Body of pancreas (tissue), 4 donors: ENCODE measurements around the gene GNAT3. TPM values are rescaled to one million over a fixed set of nuclear protein-coding genes. Genes with fewer than 3 reads are reported as not detected.

Experiments
- ATAC-seq: fragments of 150-250 bp; one replicate; pipeline ENCODE4 v1.9.1; 2016
- DNase-seq, 4 donors: peaks; one replicate each; pipeline ENCODE4 v3.0.0-alpha.2; 2019
- H3K27ac ChIP-seq, 4 donors: fragments of 200-600 bp; sonication (generic); 1 replicate in 3 of 4; 2 replicates in 1 of 4; pipeline versions ENCODE4 v1.5.1 to v1.6.1; 2016 to 2019; ENCODE audit warnings: mild to moderate bottlenecking in 1 of 4, mixed read lengths in 1 of 4, moderate library complexity in 1 of 4
- H3K27me3 ChIP-seq, 2 donors: fragments of 200-600 bp; sonication (generic); one replicate each; pipeline ENCODE4 v1.6.0; 2016; ENCODE audit warnings: mild to moderate bottlenecking in 1 of 2
- H3K36me3 ChIP-seq, 2 donors: fragments of 200-600 bp; sonication (generic); replicated peaks in 1 of 2; 2 replicates each; pipeline ENCODE4 v1.5.1; 2016; ENCODE audit warnings: low read depth in 2 of 2; ENCODE audit not compliant: insufficient read depth in 1 of 2
- H3K4me1 ChIP-seq: fragments of 200-600 bp; sonication (generic); one replicate; pipeline ENCODE4 v1.6.0; 2016
- H3K4me3 ChIP-seq, 2 donors: fragments of 200-600 bp; sonication (generic); 1 replicate in 1 of 2; 2 replicates in 1 of 2; pipeline ENCODE4 v1.5.1; 2016 to 2019
- H3K9me3 ChIP-seq, 3 donors: fragments of 200-600 bp; sonication (generic); 1 replicate in 2 of 3; 2 replicates in 1 of 3; pipeline ENCODE4 v1.5.1; 2016
- POLR2A ChIP-seq, 3 donors: fragments of 450-650 bp; IDR thresholded peaks; one replicate each; pipeline ENCODE4 v1.6.1; 2016; ENCODE audit warnings: antibody characterized with exemption in 3 of 3, mild to moderate bottlenecking in 2 of 3
- WGBS, 2 donors: methylation state at CpG; one replicate each; pipeline ENCODE4 v1.1.5; 2017; 5-methylcytosine and 5-hydroxymethylcytosine counted together
- intact Hi-C: fragments of 100-400 bp; cut with DNase I; formaldehyde crosslinking; loops from one replicate; pipeline ENCODE4 v1.15.1; 2023
- total RNA-seq, 2 donors: library from RNA; depleted of rRNA; stranded (reverse); fragments of >200 nt; gene quantifications; one replicate each; pipeline ENCODE4 v1.1.0, GENCODE V29; 2016
- TF ChIP-seq, protein P1 (sequence below), 7 experiments: fragments of 450-650 bp in 4 of 7; fragments of 200-600 bp in 3 of 7; sonication (generic) in 3 of 7; IDR thresholded peaks; one replicate each; pipeline ENCODE4 v1.5.1; 2016 to 2019; ENCODE audit warnings: antibody characterized with exemption in 7 of 7

GNAT3 gene
- total RNA-seq, 2 donors from 2014 or later: 0.26 TPM; not detected in 1

- H3K27ac ChIP-seq: no peak overlapping the region
- WGBS, 2 donors: 39 to 46% methylated on average over 4 of the region's 4 CpGs
- DNase-seq (peak; percentile 21 to 61 (median 24)), ATAC-seq (peak; percentile 83)
- intact Hi-C loops: no loop called here
- H3K9me3 ChIP-seq: no peaks in the 10 kb centered on the region
- TF ChIP-seq, protein P1, sequence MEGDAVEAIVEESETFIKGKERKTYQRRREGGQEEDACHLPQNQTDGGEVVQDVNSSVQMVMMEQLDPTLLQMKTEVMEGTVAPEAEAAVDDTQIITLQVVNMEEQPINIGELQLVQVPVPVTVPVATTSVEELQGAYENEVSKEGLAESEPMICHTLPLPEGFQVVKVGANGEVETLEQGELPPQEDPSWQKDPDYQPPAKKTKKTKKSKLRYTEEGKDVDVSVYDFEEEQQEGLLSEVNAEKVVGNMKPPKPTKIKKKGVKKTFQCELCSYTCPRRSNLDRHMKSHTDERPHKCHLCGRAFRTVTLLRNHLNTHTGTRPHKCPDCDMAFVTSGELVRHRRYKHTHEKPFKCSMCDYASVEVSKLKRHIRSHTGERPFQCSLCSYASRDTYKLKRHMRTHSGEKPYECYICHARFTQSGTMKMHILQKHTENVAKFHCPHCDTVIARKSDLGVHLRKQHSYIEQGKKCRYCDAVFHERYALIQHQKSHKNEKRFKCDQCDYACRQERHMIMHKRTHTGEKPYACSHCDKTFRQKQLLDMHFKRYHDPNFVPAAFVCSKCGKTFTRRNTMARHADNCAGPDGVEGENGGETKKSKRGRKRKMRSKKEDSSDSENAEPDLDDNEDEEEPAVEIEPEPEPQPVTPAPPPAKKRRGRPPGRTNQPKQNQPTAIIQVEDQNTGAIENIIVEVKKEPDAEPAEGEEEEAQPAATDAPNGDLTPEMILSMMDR (IDR thresholded peaks at IDR 0.05): no peak
- no peak for TF ChIP-seq POLR2A (IDR thresholded peaks at IDR 0.05)
- peaks cover 17% of the 10 kb centered on the region for H3K4me1 ChIP-seq
- H3K4me3 ChIP-seq: no peak overlapping the region
- no peaks in the 10 kb centered on the region for H3K36me3 ChIP-seq
- H3K27me3 ChIP-seq: no peaks in the 10 kb centered on the region
These were observed 62.0 kb downstream of the GNAT3 start for GRCh38 chr7:80449836-80450235.

DNA sequence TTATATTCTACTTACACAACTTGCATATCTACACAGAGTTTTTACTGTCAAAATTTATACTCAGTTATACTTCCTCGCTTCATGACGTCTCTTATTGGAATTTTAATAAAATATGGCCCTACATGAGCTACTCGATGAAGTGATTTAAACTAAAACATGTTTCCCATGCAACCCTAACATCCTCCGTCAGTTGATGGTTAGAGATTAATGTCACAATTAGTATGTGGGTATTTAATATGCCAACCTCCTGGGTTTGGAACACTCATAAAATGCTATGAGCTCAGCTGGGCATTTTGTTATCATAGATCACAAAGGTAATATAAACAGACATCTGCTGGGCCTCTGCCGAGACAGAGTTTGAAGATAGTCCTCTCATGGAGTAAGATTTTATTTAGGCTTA lies 66.5 kb downstream of the GNAT3 start:
- ATAC-seq (no peak), DNase-seq (no peak)
- WGBS, 2 donors: 85% methylated on average over 5 of the region's 5 CpGs
- Histone ChIP-seq H3K4me1 (peaks cover 11% of the 10 kb centered on the region), H3K9me3 (no peaks in the 10 kb centered on the region), H3K36me3 (no peaks in the 10 kb centered on the region), H3K27me3 (no peaks in the 10 kb centered on the region), H3K27ac (no peak overlapping the region), H3K4me3 (no peak overlapping the region)
- intact Hi-C loops: no loop called here
- TF ChIP-seq POLR2A (IDR thresholded peaks at IDR 0.05): no peak
- TF ChIP-seq, protein P1 (IDR thresholded peaks at IDR 0.05): no peak

DNA sequence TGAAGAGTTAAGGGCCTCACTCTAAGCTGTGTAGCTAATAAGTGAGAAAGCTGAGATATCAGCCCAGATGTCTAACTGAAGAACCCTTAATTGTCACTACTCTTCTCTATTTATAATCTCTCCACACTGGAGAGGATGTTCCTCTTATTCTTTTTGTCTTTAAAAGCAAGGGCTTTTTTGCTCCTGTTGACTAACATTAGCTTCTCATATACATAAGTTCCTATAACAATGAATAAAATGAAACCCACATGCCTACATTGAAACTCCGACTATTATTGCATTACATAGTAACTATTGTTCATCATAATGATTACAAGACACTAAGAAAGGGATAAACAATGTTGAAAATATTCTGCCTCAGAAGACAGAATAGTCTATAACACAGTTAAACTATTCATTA lies 67.1 kb downstream of the GNAT3 start:
- Histone ChIP-seq H3K27ac (no peak overlapping the region), H3K9me3 (no peaks in the 10 kb centered on the region), H3K4me1 (peaks cover 5% of the 10 kb centered on the region), H3K27me3 (no peaks in the 10 kb centered on the region), H3K36me3 (no peaks in the 10 kb centered on the region), H3K4me3 (no peak overlapping the region)
- no peak for DNase-seq
- no peak for TF ChIP-seq POLR2A (IDR thresholded peaks at IDR 0.05)
- TF ChIP-seq, protein P1 (IDR thresholded peaks at IDR 0.05): no peak
- no peak for ATAC-seq
- 65 to 84% methylated on average over 1 of the region's 1 CpG for WGBS, 2 donors
- intact Hi-C loops: no loop called here

DNA sequence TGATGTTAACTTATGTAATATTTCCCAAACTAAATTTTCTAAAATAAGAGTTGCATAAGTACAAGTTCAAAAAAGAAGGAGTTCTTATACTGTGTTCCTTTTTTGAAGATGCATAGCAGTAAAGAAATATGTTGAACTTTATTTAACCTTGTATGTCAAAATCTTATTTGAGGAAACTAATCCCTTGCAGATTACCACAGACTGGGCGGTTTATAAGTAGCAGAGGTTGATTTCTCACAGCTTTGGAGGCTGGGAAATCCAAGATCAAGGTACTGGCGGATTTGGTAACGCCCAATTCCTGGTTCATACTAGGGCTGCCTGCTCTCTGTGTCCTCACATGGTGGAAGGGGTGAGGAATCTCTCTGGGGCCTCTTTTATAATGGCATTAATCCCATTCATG lies 68.5 kb downstream of the GNAT3 start:
- no peak overlapping the region for H3K4me3 ChIP-seq
- no peaks in the 10 kb centered on the region for H3K9me3 ChIP-seq
- DNase-seq: no peak
- intact Hi-C loops: no loop called here
- H3K27me3 ChIP-seq: no peaks in the 10 kb centered on the region
- no peak for TF ChIP-seq POLR2A (IDR thresholded peaks at IDR 0.05)
- TF ChIP-seq, protein P1 (IDR thresholded peaks at IDR 0.05): no peak
- WGBS, 2 donors: 74 to 91% methylated on average over 3 of the region's 3 CpGs
- ATAC-seq: no peak
- H3K27ac ChIP-seq: no peak overlapping the region
- no peaks in the 10 kb centered on the region for H3K4me1 ChIP-seq
- H3K36me3 ChIP-seq: no peaks in the 10 kb centered on the region

DNA sequence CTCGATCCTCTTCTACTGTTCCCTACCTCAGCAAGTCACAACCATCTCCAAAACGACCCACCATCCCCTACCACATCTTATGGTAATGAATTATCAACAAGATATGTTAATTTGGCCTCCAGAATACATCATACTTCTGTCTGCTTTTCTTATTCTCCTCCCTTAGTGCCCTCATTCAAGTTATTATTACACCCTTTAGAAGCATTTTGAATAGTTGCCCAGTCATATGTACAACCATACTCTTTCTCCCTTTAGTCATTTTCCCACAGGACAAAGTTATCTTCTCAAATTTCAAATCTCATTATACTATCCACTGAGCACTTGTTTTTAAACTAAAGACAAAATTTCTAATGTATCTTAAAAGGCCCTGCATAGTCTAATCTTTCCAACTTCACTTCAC lies 71.0 kb downstream of the GNAT3 start:
- Histone ChIP-seq H3K36me3 (no peaks in the 10 kb centered on the region), H3K4me1 (no peaks in the 10 kb centered on the region), H3K27me3 (no peaks in the 10 kb centered on the region), H3K27ac (no peak overlapping the region), H3K9me3 (no peaks in the 10 kb centered on the region), H3K4me3 (no peak overlapping the region)
- TF ChIP-seq POLR2A (IDR thresholded peaks at IDR 0.05): no peak
- TF ChIP-seq, protein P1 (IDR thresholded peaks at IDR 0.05): no peak
- intact Hi-C loops: no loop called here
- 27 to 32% methylated on average over 2 of the region's 2 CpGs for WGBS, 2 donors
- DNase-seq (no peak), ATAC-seq (no peak)
